ENCODE results near the gene RANBP3L.

DNA sequence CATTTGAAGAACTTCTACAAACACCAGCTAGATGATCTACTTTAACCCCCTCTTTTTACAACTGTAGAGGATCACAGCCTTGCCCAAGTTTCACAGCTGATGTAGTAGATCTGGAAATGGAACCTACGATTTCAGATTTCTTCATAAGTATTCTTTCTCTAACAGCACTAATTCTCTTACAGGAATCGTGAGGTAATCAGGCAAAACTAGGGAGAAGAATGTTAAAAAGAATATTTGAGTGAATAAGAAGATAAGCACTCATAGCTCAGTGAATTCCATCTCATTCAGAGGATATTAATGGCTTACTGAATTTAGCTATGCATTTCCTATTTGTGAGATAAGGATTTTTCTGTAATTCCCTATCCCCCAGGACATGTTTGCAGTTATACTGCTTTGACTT, 102.1 kb downstream of the RANBP3L start:
- TF ChIP-seq, protein P1, sequence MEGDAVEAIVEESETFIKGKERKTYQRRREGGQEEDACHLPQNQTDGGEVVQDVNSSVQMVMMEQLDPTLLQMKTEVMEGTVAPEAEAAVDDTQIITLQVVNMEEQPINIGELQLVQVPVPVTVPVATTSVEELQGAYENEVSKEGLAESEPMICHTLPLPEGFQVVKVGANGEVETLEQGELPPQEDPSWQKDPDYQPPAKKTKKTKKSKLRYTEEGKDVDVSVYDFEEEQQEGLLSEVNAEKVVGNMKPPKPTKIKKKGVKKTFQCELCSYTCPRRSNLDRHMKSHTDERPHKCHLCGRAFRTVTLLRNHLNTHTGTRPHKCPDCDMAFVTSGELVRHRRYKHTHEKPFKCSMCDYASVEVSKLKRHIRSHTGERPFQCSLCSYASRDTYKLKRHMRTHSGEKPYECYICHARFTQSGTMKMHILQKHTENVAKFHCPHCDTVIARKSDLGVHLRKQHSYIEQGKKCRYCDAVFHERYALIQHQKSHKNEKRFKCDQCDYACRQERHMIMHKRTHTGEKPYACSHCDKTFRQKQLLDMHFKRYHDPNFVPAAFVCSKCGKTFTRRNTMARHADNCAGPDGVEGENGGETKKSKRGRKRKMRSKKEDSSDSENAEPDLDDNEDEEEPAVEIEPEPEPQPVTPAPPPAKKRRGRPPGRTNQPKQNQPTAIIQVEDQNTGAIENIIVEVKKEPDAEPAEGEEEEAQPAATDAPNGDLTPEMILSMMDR (IDR thresholded peaks at IDR 0.05; ENCODE audit: poor library complexity, severe bottlenecking): no peak
- no peak for TF ChIP-seq TAF1 (IDR thresholded peaks at IDR 0.05; ENCODE audit: low read depth)
- TF ChIP-seq EP300 (conservative IDR thresholded peaks at IDR 0.05; ENCODE audit: poor library complexity, severe bottlenecking): no peak
- TF ChIP-seq POLR2AphosphoS5 (IDR thresholded peaks at IDR 0.05): no peak
- no peak for TF ChIP-seq EZH2 (IDR thresholded peaks at IDR 0.05; ENCODE audit: borderline replicate concordance, insufficient read depth, low read length, poor library complexity, severe bottlenecking)
- no peak for TF ChIP-seq MXI1 (conservative IDR thresholded peaks at IDR 0.05; ENCODE audit: poor library complexity, severe bottlenecking)
- TF ChIP-seq, protein P2, sequence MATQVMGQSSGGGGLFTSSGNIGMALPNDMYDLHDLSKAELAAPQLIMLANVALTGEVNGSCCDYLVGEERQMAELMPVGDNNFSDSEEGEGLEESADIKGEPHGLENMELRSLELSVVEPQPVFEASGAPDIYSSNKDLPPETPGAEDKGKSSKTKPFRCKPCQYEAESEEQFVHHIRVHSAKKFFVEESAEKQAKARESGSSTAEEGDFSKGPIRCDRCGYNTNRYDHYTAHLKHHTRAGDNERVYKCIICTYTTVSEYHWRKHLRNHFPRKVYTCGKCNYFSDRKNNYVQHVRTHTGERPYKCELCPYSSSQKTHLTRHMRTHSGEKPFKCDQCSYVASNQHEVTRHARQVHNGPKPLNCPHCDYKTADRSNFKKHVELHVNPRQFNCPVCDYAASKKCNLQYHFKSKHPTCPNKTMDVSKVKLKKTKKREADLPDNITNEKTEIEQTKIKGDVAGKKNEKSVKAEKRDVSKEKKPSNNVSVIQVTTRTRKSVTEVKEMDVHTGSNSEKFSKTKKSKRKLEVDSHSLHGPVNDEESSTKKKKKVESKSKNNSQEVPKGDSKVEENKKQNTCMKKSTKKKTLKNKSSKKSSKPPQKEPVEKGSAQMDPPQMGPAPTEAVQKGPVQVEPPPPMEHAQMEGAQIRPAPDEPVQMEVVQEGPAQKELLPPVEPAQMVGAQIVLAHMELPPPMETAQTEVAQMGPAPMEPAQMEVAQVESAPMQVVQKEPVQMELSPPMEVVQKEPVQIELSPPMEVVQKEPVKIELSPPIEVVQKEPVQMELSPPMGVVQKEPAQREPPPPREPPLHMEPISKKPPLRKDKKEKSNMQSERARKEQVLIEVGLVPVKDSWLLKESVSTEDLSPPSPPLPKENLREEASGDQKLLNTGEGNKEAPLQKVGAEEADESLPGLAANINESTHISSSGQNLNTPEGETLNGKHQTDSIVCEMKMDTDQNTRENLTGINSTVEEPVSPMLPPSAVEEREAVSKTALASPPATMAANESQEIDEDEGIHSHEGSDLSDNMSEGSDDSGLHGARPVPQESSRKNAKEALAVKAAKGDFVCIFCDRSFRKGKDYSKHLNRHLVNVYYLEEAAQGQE (IDR thresholded peaks at IDR 0.05; ENCODE audit: borderline replicate concordance): no peak
- no peak for TF ChIP-seq SMC3 (conservative IDR thresholded peaks at IDR 0.05; ENCODE audit: poor library complexity)
